GM23248 (cell line): Measurements from ENCODE around the gene RASSF3.

Experiments used
- EZH2 ChIP-seq: fragments of 200-600 bp; sonication (generic); IDR thresholded peaks from 2 replicates; pipeline ENCODE4 v1.6.1; 2018; ENCODE audit warnings: antibody characterized with exemption, mild to moderate bottlenecking; ENCODE audit not compliant: insufficient read depth, poor library complexity, severe bottlenecking
- EZH2phosphoT487 ChIP-seq: fragments of 200-600 bp; sonication (generic); IDR thresholded peaks from 2 replicates; pipeline ENCODE4 v1.6.1; 2018; ENCODE audit warnings: antibody characterized with exemption, moderate library complexity, mild to moderate bottlenecking, low read depth; ENCODE audit not compliant: insufficient read depth

- no peak for TF ChIP-seq EZH2
- no peak for TF ChIP-seq EZH2phosphoT487
Measured at GRCh38 chr12:64658892-64659481, 48.7 kb downstream of the RASSF3 start.
